GM21423 (cell line): ENCODE results near the gene TFAP2B.

Experiments
- ATAC-seq: cut with Tn5 transposase; IDR thresholded peaks from one replicate; pipeline ENCODE4 v1.9.1; 2021; ENCODE audit warnings: mild to moderate bottlenecking, moderate library complexity; ENCODE audit not compliant: unreplicated experiment

Gene TFAP2B

DNA sequence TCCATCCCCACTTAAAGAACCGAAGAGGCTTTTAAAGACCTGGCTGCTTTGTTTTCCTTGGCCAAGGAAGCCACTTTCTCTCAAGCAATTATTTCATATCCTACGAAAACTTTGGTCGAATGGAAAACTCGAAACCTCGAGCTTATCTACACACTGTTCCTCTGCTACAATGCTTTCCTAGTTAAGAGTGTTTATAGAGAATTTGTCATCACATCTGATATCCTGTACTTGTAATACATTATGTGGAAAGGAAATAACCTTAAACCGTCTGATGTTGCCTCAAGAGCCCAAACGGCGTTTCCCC lies 28.1 kb downstream of the TFAP2B start:
- no peak for ATAC-seq

GRCh38 chr6:50847890-50848594 lies 29.4 kb downstream of the TFAP2B start:
- ATAC-seq, result no peak

GRCh38 chr6:50848989-50849795 lies 30.5 kb downstream of the TFAP2B start:
- no peak for ATAC-seq

GRCh38 chr6:50849796-50850180 lies 31.1 kb downstream of the TFAP2B start:
- no peak for ATAC-seq

DNA sequence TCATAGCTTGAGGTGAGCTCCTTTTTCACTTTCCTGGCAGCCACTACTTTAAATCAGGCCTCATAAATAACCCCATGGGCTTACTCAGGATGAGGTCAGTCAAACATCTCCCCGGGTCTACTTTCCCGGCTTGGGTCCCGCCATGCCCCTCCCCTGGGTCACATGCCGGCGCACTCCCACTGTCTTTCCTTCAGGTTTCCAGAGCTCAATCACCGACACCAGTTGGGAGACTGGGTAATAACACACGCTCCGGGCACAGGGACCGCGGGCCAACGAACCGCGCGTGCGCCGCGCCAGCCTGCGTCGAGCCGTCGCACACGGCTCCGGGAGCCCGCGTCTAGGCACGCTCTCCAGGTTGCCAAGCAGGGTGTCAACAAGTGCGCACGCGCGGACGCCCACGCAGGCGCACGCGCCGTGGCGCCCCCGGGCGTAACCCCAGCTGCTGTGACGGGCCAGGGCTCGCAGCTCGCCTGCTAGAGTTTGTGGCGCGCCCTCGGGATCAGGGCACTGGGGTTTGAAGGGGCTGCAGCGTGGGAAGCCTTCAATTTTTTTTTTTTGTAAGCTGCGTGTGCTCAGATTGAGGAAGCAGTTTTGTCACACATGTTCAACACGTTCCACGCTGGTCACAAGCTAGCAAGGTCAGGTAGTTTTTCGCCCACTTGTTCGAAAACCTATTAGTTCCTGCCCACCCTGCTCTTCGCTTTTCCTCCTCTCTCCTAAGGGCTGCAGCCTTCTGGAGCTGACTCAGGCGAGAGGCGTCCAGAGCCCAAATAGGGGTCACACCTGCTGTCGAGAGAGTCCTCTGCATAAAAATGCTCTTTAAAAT lies 31.8 kb downstream of the TFAP2B start:
- ATAC-seq, result no peak

DNA sequence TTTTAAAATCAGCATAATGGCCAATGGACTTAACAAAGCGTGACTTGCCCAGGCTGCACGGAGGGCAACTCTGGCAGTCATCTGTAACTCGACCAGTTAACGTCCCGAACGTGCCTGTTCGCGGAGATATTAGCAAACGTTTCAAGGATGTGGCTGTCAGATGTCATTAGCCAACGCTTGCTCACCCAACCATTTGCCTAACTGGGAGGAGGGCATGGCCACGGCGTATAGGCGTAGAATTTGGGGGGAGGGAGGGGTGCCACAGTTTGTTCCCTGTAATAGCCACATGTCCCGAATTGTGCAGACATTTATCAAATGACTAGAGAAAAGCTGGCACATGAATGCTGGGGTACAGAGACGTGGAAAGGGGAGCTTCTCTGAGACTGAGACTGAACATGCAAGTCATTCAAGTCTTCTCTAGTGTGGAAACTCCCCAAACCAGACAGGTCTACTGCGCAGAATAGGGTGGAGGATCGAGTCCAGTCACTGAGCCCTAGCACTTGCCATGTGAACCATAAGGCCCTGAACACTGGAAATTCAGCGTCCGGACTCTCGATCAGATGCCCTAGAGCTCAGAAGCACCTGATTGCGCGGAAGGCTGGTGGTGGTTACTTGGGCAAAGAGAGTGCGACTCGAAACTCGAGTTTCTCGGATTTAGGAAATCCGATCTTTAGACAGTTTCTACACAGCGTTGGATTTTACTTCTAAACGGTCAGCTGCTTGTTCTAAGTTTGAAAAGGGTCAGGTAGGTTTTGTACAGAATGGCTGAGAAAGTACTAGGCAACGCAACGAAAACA lies 32.6 kb downstream of the TFAP2B start:
- ATAC-seq, result no peak

- ATAC-seq, result no peak
Observed at GRCh38 chr6:50853939-50854338, 35.3 kb downstream of the TFAP2B start.

DNA sequence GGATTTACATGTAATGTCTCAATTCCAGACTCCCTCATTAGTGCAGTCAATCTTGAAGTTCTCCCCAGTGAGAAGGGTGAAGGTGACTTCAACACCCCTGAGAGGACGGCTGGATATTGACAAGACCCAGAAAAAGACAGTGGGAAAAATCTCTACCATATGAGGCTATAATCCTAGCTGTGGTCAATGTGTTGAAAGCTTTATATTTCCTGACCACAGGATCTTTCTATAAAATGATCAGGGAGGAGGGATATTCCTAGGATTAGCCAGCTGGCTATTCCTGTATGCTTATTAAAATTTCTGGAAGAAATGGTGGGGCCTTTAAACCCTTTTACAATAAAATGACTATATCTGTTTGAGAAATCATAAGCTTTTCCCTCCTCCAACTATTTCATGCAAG lies 43.0 kb downstream of the TFAP2B start:
- no peak for ATAC-seq

GRCh38 chr6:50862176-50862575 lies 43.5 kb downstream of the TFAP2B start:
- no peak for ATAC-seq

DNA sequence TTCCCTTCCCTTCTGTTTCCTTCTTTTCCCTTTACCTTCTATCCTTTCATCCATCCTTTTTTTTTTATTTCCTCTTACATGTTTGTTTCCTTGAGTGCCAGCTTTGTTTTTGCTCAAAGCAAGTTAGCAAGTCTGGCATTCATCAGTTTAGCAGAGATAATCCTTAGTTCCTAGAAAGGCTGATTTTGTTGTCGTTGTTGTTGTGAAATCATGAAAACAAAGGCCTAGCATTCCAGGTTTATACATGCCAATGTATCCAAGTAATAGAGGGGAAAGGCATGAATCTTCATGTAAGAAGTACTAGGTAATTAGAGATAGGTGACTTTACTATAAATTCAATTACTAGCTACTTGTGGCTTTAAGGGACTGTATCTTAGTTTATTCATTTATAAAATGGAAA lies 45.9 kb downstream of the TFAP2B start:
- no peak for ATAC-seq

- ATAC-seq, result no peak
Observed at GRCh38 chr6:50868466-50868865, 49.8 kb downstream of the TFAP2B start.

GRCh38 chr6:50873167-50873566 lies 54.5 kb downstream of the TFAP2B start:
- no peak for ATAC-seq

- no peak for ATAC-seq
Observed at GRCh38 chr6:50884364-50884763, 65.7 kb downstream of the TFAP2B start.

GRCh38 chr6:50887112-50887511 lies 68.4 kb downstream of the TFAP2B start:
- ATAC-seq, result no peak

DNA sequence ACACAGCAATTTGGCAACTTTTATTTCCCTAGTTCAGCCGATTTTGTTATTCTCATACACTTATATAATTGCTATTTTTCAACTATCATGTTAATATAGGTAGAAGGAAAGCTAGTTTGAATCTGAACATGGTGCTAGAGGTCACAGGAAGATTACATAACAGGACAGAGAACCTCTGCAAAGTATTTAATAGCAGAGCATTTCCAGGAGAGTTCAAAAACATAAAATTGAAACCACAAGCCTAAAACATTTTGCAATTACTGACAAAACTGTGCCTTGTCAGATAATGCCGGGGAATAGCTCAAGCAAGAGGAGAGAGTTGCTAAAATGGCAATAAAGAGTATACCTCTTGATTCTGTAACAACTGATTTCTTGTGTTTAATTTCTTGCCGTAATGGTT lies 70.8 kb downstream of the TFAP2B start:
- ATAC-seq, result no peak

GRCh38 chr6:50889935-50890334 lies 71.3 kb downstream of the TFAP2B start:
- ATAC-seq, result no peak

- ATAC-seq, result no peak
Observed at GRCh38 chr6:50890579-50890978, 71.9 kb downstream of the TFAP2B start.

- ATAC-seq, result no peak
Observed at GRCh38 chr6:50891290-50891689, 72.6 kb downstream of the TFAP2B start.
